ENCODE data around the gene PELO. TPM values are rescaled to one million over a fixed set of nuclear protein-coding genes. Genes with fewer than 3 reads are reported as not detected.

The PELO gene
- total RNA-seq, 1 donor from 2014 or later: 134 TPM

- Mint-ChIP-seq H3K4me3 (ENCODE audit: unreplicated experiment) (no peak overlapping the region), H3K36me3 (ENCODE audit: low read depth) (no peaks in the 10 kb centered on the region), H3K9me3 (ENCODE audit: low read depth) (no peaks in the 10 kb centered on the region), H3K27me3 (ENCODE audit: low read depth) (no peaks in the 10 kb centered on the region), H3K4me1 (ENCODE audit: low read depth) (peaks cover 3% of the 10 kb centered on the region), H3K27ac (ENCODE audit: unreplicated experiment) (no peak overlapping the region)
- no peak for DNase-seq (ENCODE audit: low spot score)
- no peak for TF ChIP-seq CTCF (IDR thresholded peaks at IDR 0.05)
These were observed 20.4 kb upstream of the PELO start for GRCh38 chr5:52767217-52767743.

GRCh38 chr5:52767766-52768480 lies 19.8 kb upstream of the PELO start:
- Mint-ChIP-seq H3K4me3 (ENCODE audit: unreplicated experiment) (no peak overlapping the region), H3K4me1 (ENCODE audit: low read depth) (peaks cover 3% of the 10 kb centered on the region), H3K27ac (ENCODE audit: unreplicated experiment) (no peak overlapping the region), H3K9me3 (ENCODE audit: low read depth) (no peaks in the 10 kb centered on the region), H3K27me3 (ENCODE audit: low read depth) (no peaks in the 10 kb centered on the region), H3K36me3 (ENCODE audit: low read depth) (no peaks in the 10 kb centered on the region)
- no peak for DNase-seq (ENCODE audit: low spot score)
- no peak for TF ChIP-seq CTCF (IDR thresholded peaks at IDR 0.05)

GRCh38 chr5:52769061-52769460 lies 18.7 kb upstream of the PELO start:
- Mint-ChIP-seq H3K4me3 (ENCODE audit: unreplicated experiment) (no peak overlapping the region), H3K27me3 (ENCODE audit: low read depth) (no peaks in the 10 kb centered on the region), H3K27ac (ENCODE audit: unreplicated experiment) (no peak overlapping the region), H3K36me3 (ENCODE audit: low read depth) (no peaks in the 10 kb centered on the region), H3K4me1 (ENCODE audit: low read depth) (peaks cover 3% of the 10 kb centered on the region), H3K9me3 (ENCODE audit: low read depth) (no peaks in the 10 kb centered on the region)
- no peak for TF ChIP-seq CTCF (IDR thresholded peaks at IDR 0.05)
- no peak for DNase-seq (ENCODE audit: low spot score)

GRCh38 chr5:52770287-52770939 lies 17.3 kb upstream of the PELO start:
- no peak for DNase-seq (ENCODE audit: low spot score)
- Mint-ChIP-seq H3K4me3 (ENCODE audit: unreplicated experiment) (no peak overlapping the region), H3K36me3 (ENCODE audit: low read depth) (no peaks in the 10 kb centered on the region), H3K27me3 (ENCODE audit: low read depth) (no peaks in the 10 kb centered on the region), H3K27ac (ENCODE audit: unreplicated experiment) (no peak overlapping the region), H3K9me3 (ENCODE audit: low read depth) (no peaks in the 10 kb centered on the region), H3K4me1 (ENCODE audit: low read depth) (peaks cover 3% of the 10 kb centered on the region)
- TF ChIP-seq CTCF (IDR thresholded peaks at IDR 0.05): no peak

- no peak for DNase-seq (ENCODE audit: low spot score)
- Mint-ChIP-seq H3K9me3 (ENCODE audit: low read depth) (no peaks in the 10 kb centered on the region), H3K27me3 (ENCODE audit: low read depth) (no peaks in the 10 kb centered on the region), H3K4me3 (ENCODE audit: unreplicated experiment) (no peak overlapping the region), H3K4me1 (ENCODE audit: low read depth) (peaks cover 3% of the 10 kb centered on the region), H3K36me3 (ENCODE audit: low read depth) (no peaks in the 10 kb centered on the region), H3K27ac (ENCODE audit: unreplicated experiment) (no peak overlapping the region)
- TF ChIP-seq CTCF (IDR thresholded peaks at IDR 0.05): no peak
These were observed 16.2 kb upstream of the PELO start for GRCh38 chr5:52771343-52772039.
